Testis (tissue), 3 donors: ENCODE results near the gene KIAA0753. TPM values are rescaled to one million over a fixed set of nuclear protein-coding genes. Genes with fewer than 3 reads are reported as not detected.

ENCODE experiments used
- DNase-seq: peaks from one replicate; pipeline ENCODE4 v3.0.0-alpha.2; 2019
- H3K27ac ChIP-seq, 2 donors: fragments of 200-600 bp; sonication (generic); one replicate each; pipeline ENCODE4 v1.5.1; 2019
- H3K27me3 ChIP-seq: fragments of 200-600 bp; sonication (generic); one replicate; pipeline ENCODE4 v1.5.1; 2019
- H3K36me3 ChIP-seq: fragments of 200-600 bp; sonication (generic); one replicate; pipeline ENCODE4 v1.5.1; 2017; ENCODE audit warnings: low read depth; ENCODE audit errors: missing control alignments
- H3K4me1 ChIP-seq: fragments of 200-600 bp; sonication (generic); one replicate; pipeline ENCODE4 v1.5.1; 2019
- H3K4me3 ChIP-seq, 2 donors: fragments of 200-600 bp; sonication (generic); one replicate each; pipeline ENCODE4 v1.5.1; 2017 to 2019
- H3K9me3 ChIP-seq: fragments of 200-600 bp; sonication (generic); one replicate; pipeline ENCODE4 v1.5.1; 2017
- POLR2A ChIP-seq: fragments of 450-650 bp; IDR thresholded peaks from one replicate; pipeline ENCODE4 v1.6.1; 2017; ENCODE audit warnings: antibody characterized with exemption, mild to moderate bottlenecking, moderate library complexity
- WGBS, 2 donors: methylation state at CpG; one replicate each; pipeline ENCODE4 v1.1.5; 2018; 5-methylcytosine and 5-hydroxymethylcytosine counted together
- intact Hi-C: fragments of 100-400 bp; cut with DNase I; formaldehyde crosslinking; loops from one replicate; pipeline ENCODE4 v1.15.1; 2023; ENCODE audit warnings: low total_unique reads
- polyA plus RNA-seq: library from polyadenylated mRNA; stranded (reverse); fragments of 350-450 nt; fragmentation: Illumina TruSeq; extraction: RNeasy Lipid Tissue Mini Kit (QIAGEN cat#74804); gene quantifications from one replicate; pipeline ENCODE4 v1.2.3, GENCODE V29; 2014; ENCODE audit warnings: low read depth, low replicate concordance; ENCODE audit not compliant: insufficient read depth
- total RNA-seq, 2 donors: library from RNA; depleted of rRNA; stranded (reverse); fragments of >200 nt; gene quantifications; one replicate each; pipeline ENCODE4 v1.2.3, GENCODE V29; 2016
- TF ChIP-seq, protein P1 (sequence below), 3 experiments: fragments of 450-650 bp in 2 of 3; fragments of 200-600 bp in 1 of 3; sonication (generic) in 1 of 3; IDR thresholded peaks; one replicate each; pipeline ENCODE4 v1.5.1; 2016 to 2019; ENCODE audit warnings: antibody characterized with exemption in 3 of 3, mild to moderate bottlenecking in 2 of 3, moderate library complexity in 1 of 3

KIAA0753 gene
- total and polyA plus RNA-seq, 3 donors from 2014 or later = 43.9 to 59.8 (median 44.7) TPM

DNA sequence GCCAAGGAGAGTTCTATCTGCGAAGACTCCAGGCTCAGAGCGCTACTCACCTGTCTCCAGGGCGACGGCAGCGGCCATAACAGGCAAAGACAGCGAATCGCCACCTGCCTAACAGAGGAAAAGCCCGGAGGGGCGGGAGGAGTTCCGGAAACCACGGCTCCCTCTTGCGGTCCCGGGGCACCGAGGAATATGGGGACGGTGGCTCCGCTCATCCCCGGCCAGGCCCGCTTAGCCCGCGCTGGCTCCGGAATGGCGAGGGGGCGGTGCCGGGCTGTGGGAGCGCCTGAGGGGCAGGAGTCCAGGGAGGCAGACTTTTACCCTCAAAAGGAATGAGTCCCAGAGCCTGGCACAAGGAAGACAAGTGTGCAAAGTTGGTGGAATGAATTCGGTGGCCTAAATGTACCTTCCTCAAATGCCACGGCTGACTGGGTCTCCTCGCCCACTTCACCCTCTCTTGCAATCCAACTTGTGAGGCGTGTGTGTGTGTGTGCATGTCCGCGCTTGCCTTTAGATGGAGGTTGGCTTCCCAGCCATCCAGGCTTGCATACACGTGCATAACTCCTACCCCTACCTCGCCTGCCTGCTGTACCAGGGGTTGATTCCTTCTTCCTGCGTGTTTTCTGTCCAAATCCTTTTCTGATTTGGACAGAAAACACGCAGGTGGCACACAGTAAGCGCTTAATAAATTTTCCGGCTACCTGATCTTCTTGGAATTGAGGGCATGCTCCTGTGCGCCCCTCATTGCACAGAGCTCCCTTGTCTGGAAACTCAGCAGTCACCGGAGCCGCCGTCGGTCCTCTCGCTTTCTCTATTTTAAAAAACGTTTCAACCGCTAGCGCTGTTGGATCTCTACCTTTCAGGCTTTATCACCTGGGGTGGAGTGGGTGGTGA, 14.6 kb upstream of the KIAA0753 start:
- WGBS, 2 donors = 36 to 37% methylated on average over 46 of the region's 46 CpGs
- Histone ChIP-seq H3K27ac (no peak overlapping the region), H3K36me3 (no peaks in the 10 kb centered on the region), H3K4me3 (no peak overlapping the region), H3K9me3 (no peaks in the 10 kb centered on the region), H3K4me1 (peaks cover 17% of the 10 kb centered on the region), H3K27me3 (no peaks in the 10 kb centered on the region)
- TF ChIP-seq, protein P1, sequence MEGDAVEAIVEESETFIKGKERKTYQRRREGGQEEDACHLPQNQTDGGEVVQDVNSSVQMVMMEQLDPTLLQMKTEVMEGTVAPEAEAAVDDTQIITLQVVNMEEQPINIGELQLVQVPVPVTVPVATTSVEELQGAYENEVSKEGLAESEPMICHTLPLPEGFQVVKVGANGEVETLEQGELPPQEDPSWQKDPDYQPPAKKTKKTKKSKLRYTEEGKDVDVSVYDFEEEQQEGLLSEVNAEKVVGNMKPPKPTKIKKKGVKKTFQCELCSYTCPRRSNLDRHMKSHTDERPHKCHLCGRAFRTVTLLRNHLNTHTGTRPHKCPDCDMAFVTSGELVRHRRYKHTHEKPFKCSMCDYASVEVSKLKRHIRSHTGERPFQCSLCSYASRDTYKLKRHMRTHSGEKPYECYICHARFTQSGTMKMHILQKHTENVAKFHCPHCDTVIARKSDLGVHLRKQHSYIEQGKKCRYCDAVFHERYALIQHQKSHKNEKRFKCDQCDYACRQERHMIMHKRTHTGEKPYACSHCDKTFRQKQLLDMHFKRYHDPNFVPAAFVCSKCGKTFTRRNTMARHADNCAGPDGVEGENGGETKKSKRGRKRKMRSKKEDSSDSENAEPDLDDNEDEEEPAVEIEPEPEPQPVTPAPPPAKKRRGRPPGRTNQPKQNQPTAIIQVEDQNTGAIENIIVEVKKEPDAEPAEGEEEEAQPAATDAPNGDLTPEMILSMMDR (IDR thresholded peaks at IDR 0.05) = no peak
- TF ChIP-seq POLR2A = no peak
- DNase-seq = no peak
- intact Hi-C loops = no loop called here

DNA sequence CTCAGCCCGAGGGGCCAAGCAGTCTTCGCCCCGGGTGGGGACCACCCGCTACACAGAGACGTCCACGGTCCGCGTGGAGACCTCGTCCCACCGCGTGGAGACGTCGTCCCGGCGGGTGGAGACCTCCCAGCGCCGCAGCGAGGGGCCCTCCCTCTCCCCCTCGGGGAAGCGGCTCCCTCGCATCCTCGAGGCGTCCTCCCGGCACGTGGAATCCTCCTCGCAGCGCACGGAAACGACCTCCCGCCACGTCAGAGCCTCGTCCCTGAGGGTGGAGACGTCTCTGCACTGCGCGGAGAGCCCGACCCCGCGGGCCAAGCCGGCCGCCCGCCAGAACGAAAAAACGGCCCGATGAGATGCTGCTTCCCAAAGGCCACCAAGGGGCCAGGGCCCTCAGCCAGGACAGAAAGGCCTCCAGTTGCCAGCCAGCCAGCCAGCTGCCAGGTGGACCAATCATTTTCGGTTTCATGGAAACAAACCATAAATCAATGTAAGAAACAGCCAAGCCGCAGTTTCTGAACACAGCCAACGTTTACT, 11.5 kb upstream of the KIAA0753 start:
- DNase-seq = peak; percentile 72
- intact Hi-C loops = no loop called here
- Histone ChIP-seq H3K27ac (peak overlapping the region; percentile 40 to 91), H3K4me3 (peak overlapping the region; percentile 90 to 94), H3K36me3 (no peaks in the 10 kb centered on the region), H3K27me3 (no peaks in the 10 kb centered on the region), H3K4me1 (peaks cover 29% of the 10 kb centered on the region), H3K9me3 (no peaks in the 10 kb centered on the region)
- no peak for TF ChIP-seq POLR2A
- TF ChIP-seq, protein P1 (IDR thresholded peaks at IDR 0.05) = no peak
- 6 to 14% methylated on average over 2 to 45 of the region's 47 CpGs for WGBS, 2 donors

DNA sequence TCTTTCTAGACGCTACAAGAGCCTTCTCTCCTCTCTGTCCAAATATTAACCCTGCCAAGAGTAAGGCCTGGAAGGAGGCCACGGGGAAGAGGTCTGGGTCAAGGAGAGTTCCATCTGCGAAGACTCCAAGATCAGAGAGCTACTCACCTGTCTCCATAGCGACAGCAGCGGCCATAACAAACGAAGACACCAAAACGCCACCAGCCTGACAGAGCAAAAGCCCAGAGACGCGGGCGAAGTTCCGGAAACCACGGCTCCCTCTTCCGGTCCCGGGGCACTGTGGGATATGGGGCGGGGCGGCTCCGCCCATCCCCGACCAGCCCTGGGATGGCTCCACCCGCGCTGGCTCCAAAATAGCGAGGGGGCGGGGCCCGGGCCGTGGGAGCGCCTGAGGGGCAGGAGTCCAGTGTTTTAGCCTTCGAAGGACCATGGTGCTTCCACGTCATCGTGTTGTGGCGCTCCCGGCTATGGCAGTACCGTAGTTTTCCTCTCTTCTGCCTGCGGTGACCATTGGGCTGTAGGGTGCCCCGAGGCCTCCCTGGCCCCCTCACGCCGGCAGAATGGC, 10.9 kb upstream of the KIAA0753 start, which contains the start of the genes C17orf100 and MED31:
Gene C17orf100 (plus strand): TSS at position 409 of the 565 bp plus-strand sequence. CDS start 152 bp downstream, at position 561.
Gene MED31 (minus strand): TSS at position 252 of the 565 bp plus-strand sequence. CDS start 77 bp downstream, at position 175.
- Histone ChIP-seq H3K4me1 (peaks cover 29% of the 10 kb centered on the region), H3K36me3 (no peaks in the 10 kb centered on the region), H3K27me3 (no peaks in the 10 kb centered on the region), H3K27ac (peak within 1 kb of the TSS; percentile 40 to 91), H3K4me3 (peak within 1 kb of the TSS; percentile 90 to 94), H3K9me3 (no peaks in the 10 kb centered on the region)
- peak; percentile 95 for DNase-seq
- 0 to 1% methylated on average over 20 to 35 of the region's 35 CpGs for WGBS, 2 donors
- intact Hi-C loops = no loop called here
- peak; percentile 37 for TF ChIP-seq POLR2A
- TF ChIP-seq, protein P1 (IDR thresholded peaks at IDR 0.05) = no peak

DNA sequence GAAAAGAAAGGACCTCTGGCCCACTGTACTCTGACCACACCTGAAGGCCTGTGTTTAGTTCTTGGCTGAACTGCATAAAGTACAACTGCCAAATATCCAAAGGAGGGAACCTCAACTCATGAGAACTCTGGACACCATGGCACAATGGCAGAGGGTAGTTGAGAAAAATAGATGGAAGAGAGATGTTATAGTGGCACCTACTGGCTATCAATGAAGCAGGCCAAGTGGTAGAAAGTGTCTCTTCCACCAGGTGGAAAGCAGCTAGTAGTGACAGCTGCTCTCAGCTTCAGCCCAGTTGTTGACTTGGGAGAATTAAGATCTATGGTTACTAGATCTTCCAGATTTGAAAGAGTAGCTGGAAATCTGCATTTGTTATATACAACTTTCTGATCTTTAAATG, 7.7 kb upstream of the KIAA0753 start:
- H3K27me3 ChIP-seq = no peaks in the 10 kb centered on the region
- peaks cover 29% of the 10 kb centered on the region for H3K4me1 ChIP-seq
- no peaks in the 10 kb centered on the region for H3K9me3 ChIP-seq
- no peak for TF ChIP-seq POLR2A
- TF ChIP-seq, protein P1 (IDR thresholded peaks at IDR 0.05) = no peak
- no peak overlapping the region for H3K27ac ChIP-seq
- intact Hi-C loops = no loop called here
- no peaks in the 10 kb centered on the region for H3K36me3 ChIP-seq
- H3K4me3 ChIP-seq = no peak overlapping the region
- DNase-seq = no peak
